GM23338 (cell line): Measurements from ENCODE around the gene PNMA1. TPM values are rescaled to one million over a fixed set of nuclear protein-coding genes. Genes with fewer than 3 reads are reported as not detected.

Experiments
- ATAC-seq: fragments of 200-7000 bp; cut with Tn5 transposase; 3 replicates; pipeline ENCODE4 v1.9.1; 2020
- DNase-seq: peaks from one replicate; pipeline ENCODE4 v3.0.0-alpha.2; 2015; ENCODE audit warnings: low spot score
- H2AFZ ChIP-seq: fragments of 200-600 bp; sonication (generic); 2 replicates; pipeline ENCODE4 v1.8.0; 2016; ENCODE audit warnings: antibody characterized with exemption, mild to moderate bottlenecking, moderate library complexity
- H3F3A ChIP-seq: fragments of 200-600 bp; sonication (generic); replicated peaks from 2 replicates; pipeline ENCODE4 v1.8.0; 2017; ENCODE audit warnings: antibody characterized with exemption, mixed run types, low read depth
- H3K27ac ChIP-seq: fragments of 200-600 bp; sonication (generic); 2 replicates; pipeline ENCODE4 v1.6.1; 2016; ENCODE audit warnings: low read depth
- H3K27me3 ChIP-seq: fragments of 200-600 bp; sonication (generic); 2 replicates; pipeline ENCODE4 v1.8.0; 2016; ENCODE audit warnings: mild to moderate bottlenecking, mixed run types, moderate library complexity; ENCODE audit not compliant: insufficient read depth
- H3K36me3 ChIP-seq: fragments of 200-600 bp; sonication (generic); 2 replicates; pipeline ENCODE4 v1.8.0; 2016; ENCODE audit warnings: mild to moderate bottlenecking; ENCODE audit not compliant: insufficient read depth
- H3K4me1 ChIP-seq: fragments of 200-600 bp; sonication (generic); 2 replicates; pipeline ENCODE4 v1.8.0; 2016; ENCODE audit warnings: mild to moderate bottlenecking, moderate library complexity; ENCODE audit not compliant: insufficient read depth
- H3K4me2 ChIP-seq: fragments of 200-600 bp; sonication (generic); 2 replicates; pipeline ENCODE4 v1.7.1; 2017; ENCODE audit warnings: mixed run types
- H3K4me3 ChIP-seq: fragments of 200-600 bp; sonication (generic); 2 replicates; pipeline ENCODE4 v1.6.1; 2016; ENCODE audit warnings: mixed run types
- H3K79me2 ChIP-seq: fragments of 200-600 bp; sonication (generic); replicated peaks from 2 replicates; pipeline ENCODE4 v1.8.0; 2017; ENCODE audit warnings: mild to moderate bottlenecking; ENCODE audit not compliant: insufficient read depth
- H3K9me2 ChIP-seq: fragments of 200-600 bp; sonication (generic); 2 replicates; pipeline ENCODE4 v1.8.0; 2017; ENCODE audit not compliant: insufficient read depth
- H4K20me1 ChIP-seq: fragments of 200-600 bp; sonication (generic); replicated peaks from 2 replicates; pipeline ENCODE4 v1.8.0; 2017; ENCODE audit warnings: mild to moderate bottlenecking; ENCODE audit not compliant: insufficient read depth
- H3K27ac Mint-ChIP-seq: 2 replicates; pipeline ENCODE4 v1.8.0; 2020; ENCODE audit warnings: inconsistent platforms, mild to moderate bottlenecking, moderate library complexity, mixed read lengths
- H3K27me3 Mint-ChIP-seq: 3 replicates; pipeline ENCODE4 v1.8.0; 2022; ENCODE audit warnings: low read depth, mild to moderate bottlenecking, moderate library complexity, mixed read lengths, inconsistent platforms; ENCODE audit not compliant: insufficient read depth, poor library complexity
- H3K36me3 Mint-ChIP-seq: 3 replicates; pipeline ENCODE4 v1.8.0; 2021; ENCODE audit warnings: low read depth, mild to moderate bottlenecking, inconsistent platforms, moderate library complexity, mixed read lengths
- H3K4me1 Mint-ChIP-seq: 3 replicates; pipeline ENCODE4 v1.8.0; 2020; ENCODE audit warnings: mild to moderate bottlenecking, inconsistent platforms, mixed read lengths
- H3K4me3 Mint-ChIP-seq: 3 replicates; pipeline ENCODE4 v1.8.0; 2021; ENCODE audit warnings: moderate library complexity, mild to moderate bottlenecking, inconsistent platforms, mixed read lengths
- H3K9me3 Mint-ChIP-seq: 3 replicates; pipeline ENCODE4 v1.8.0; 2020; ENCODE audit warnings: moderate library complexity, mild to moderate bottlenecking, inconsistent platforms, mixed read lengths
- CREB1 ChIP-seq: fragments of 250-450 bp; sonication (Bioruptor Pico); IDR thresholded peaks from 2 replicates; pipeline ENCODE4 v1.5.0; 2020; ENCODE audit warnings: low read depth, mild to moderate bottlenecking, moderate library complexity
- ZNF331 ChIP-seq: fragments of 250-450 bp; sonication (Bioruptor Pico); IDR thresholded peaks from 2 replicates; pipeline ENCODE4 v1.5.0; 2020; ENCODE audit warnings: low read depth, mild to moderate bottlenecking, moderate library complexity
- polyA plus RNA-seq: library from polyadenylated mRNA; unstranded; fragments of >200 nt; fragmentation: Nextera tagmentation; extraction: Ambion mirVana; gene quantifications from 2 replicates; pipeline ENCODE4 v1.2.1, GENCODE V29; 2016
- total RNA-seq: library from RNA; depleted of rRNA; stranded (reverse); fragments of >200 nt; shearing (Covaris generic); gene quantifications from 2 replicates; pipeline ENCODE4 v1.2.3, GENCODE V29; 2014
- TF ChIP-seq, protein P1 (sequence below): fragments of 250-450 bp; sonication (Bioruptor Pico); IDR thresholded peaks from 2 replicates; pipeline ENCODE4 v1.5.0; 2020; ENCODE audit warnings: mild to moderate bottlenecking, moderate library complexity
- TF ChIP-seq, protein P2 (sequence below), 2 experiments: fragments of 200-600 bp in 1 of 2; sonication (generic) in 1 of 2; conservative IDR thresholded peaks; 2 replicates each; pipeline versions ENCODE4 v1.5.1 to v1.6.1; 2016 to 2017; ENCODE audit warnings: antibody characterized with exemption in 2 of 2, low read depth in 2 of 2, mild to moderate bottlenecking in 2 of 2, moderate library complexity in 1 of 2

PNMA1 gene
- total and polyA plus RNA-seq, 2 experiments from 2014 or later, result 18.2 to 32.9 TPM

GRCh38 chr14:73720636-73721035, 6.5 kb upstream of the PNMA1 start:
- Histone ChIP-seq H3K4me1 (peaks cover 45% of the 10 kb centered on the region), H3K9me2 (no peaks in the 10 kb centered on the region), H3K27ac (no peak overlapping the region), H3K27me3 (0 out of 2 replicates have a peak, but pooled peaks cover 6% of the 10 kb centered on the region), H4K20me1 (peaks cover 7% of the 10 kb centered on the region; the same call in 1 of the 2 replicates), H3K4me2 (no peak overlapping the region), H2AFZ (no peak overlapping the region), H3K36me3 (no peaks in the 10 kb centered on the region), H3K79me2 (no peaks in the 10 kb centered on the region), H3K4me3 (no peak overlapping the region), H3F3A (peaks cover 15% of the 10 kb centered on the region; the same call in 1 of the 2 replicates)
- no peak for DNase-seq
- H3K4me3 Mint-ChIP-seq, result no peak overlapping the region
- peaks cover 21% of the 10 kb centered on the region for H3K36me3 Mint-ChIP-seq
- H3K9me3 Mint-ChIP-seq, result no peaks in the 10 kb centered on the region
- peaks cover 19% of the 10 kb centered on the region for H3K27me3 Mint-ChIP-seq
- no peak for ATAC-seq
- TF ChIP-seq, protein P1, sequence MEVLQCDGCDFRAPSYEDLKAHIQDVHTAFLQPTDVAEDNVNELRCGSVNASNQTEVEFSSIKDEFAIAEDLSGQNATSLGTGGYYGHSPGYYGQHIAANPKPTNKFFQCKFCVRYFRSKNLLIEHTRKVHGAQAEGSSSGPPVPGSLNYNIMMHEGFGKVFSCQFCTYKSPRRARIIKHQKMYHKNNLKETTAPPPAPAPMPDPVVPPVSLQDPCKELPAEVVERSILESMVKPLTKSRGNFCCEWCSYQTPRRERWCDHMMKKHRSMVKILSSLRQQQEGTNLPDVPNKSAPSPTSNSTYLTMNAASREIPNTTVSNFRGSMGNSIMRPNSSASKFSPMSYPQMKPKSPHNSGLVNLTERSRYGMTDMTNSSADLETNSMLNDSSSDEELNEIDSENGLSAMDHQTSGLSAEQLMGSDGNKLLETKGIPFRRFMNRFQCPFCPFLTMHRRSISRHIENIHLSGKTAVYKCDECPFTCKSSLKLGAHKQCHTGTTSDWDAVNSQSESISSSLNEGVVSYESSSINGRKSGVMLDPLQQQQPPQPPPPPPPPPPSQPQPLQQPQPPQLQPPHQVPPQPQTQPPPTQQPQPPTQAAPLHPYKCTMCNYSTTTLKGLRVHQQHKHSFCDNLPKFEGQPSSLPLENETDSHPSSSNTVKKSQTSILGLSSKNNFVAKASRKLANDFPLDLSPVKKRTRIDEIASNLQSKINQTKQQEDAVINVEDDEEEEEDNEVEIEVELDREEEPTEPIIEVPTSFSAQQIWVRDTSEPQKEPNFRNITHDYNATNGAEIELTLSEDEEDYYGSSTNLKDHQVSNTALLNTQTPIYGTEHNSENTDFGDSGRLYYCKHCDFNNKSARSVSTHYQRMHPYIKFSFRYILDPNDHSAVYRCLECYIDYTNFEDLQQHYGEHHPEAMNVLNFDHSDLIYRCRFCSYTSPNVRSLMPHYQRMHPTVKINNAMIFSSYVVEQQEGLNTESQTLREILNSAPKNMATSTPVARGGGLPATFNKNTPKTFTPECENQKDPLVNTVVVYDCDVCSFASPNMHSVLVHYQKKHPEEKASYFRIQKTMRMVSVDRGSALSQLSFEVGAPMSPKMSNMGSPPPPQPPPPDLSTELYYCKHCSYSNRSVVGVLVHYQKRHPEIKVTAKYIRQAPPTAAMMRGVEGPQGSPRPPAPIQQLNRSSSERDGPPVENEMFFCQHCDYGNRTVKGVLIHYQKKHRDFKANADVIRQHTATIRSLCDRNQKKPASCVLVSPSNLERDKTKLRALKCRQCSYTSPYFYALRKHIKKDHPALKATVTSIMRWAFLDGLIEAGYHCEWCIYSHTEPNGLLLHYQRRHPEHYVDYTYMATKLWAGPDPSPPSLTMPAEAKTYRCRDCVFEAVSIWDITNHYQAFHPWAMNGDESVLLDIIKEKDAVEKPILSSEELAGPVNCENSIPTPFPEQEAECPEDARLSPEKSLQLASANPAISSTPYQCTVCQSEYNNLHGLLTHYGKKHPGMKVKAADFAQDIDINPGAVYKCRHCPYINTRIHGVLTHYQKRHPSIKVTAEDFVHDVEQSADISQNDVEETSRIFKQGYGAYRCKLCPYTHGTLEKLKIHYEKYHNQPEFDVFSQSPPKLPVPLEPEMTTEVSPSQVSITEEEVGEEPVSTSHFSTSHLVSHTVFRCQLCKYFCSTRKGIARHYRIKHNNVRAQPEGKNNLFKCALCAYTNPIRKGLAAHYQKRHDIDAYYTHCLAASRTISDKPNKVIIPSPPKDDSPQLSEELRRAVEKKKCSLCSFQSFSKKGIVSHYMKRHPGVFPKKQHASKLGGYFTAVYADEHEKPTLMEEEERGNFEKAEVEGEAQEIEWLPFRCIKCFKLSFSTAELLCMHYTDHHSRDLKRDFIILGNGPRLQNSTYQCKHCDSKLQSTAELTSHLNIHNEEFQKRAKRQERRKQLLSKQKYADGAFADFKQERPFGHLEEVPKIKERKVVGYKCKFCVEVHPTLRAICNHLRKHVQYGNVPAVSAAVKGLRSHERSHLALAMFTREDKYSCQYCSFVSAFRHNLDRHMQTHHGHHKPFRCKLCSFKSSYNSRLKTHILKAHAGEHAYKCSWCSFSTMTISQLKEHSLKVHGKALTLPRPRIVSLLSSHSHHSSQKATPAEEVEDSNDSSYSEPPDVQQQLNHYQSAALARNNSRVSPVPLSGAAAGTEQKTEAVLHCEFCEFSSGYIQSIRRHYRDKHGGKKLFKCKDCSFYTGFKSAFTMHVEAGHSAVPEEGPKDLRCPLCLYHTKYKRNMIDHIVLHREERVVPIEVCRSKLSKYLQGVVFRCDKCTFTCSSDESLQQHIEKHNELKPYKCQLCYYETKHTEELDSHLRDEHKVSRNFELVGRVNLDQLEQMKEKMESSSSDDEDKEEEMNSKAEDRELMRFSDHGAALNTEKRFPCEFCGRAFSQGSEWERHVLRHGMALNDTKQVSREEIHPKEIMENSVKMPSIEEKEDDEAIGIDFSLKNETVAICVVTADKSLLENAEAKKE (CRISPR knock-in tag), result no peak
- peaks cover 64% of the 10 kb centered on the region for H3K4me1 Mint-ChIP-seq
- no peak overlapping the region for H3K27ac Mint-ChIP-seq

GRCh38 chr14:73719791-73720190, 5.6 kb upstream of the PNMA1 start:
- DNase-seq (no peak), ATAC-seq (no peak)
- Mint-ChIP-seq H3K27me3 (peaks cover 19% of the 10 kb centered on the region), H3K9me3 (no peaks in the 10 kb centered on the region), H3K27ac (0 out of 2 replicates have a peak overlapping the region, but pooled peaks have one; percentile 8), H3K36me3 (peaks cover 21% of the 10 kb centered on the region), H3K4me1 (peaks cover 64% of the 10 kb centered on the region), H3K4me3 (no peak overlapping the region; the same call in 2 of the 3 replicates)
- TF ChIP-seq CREB1 (CRISPR knock-in tag), result no peak
- TF ChIP-seq ZNF331 (CRISPR knock-in tag), result no peak
- TF ChIP-seq, protein P2, sequence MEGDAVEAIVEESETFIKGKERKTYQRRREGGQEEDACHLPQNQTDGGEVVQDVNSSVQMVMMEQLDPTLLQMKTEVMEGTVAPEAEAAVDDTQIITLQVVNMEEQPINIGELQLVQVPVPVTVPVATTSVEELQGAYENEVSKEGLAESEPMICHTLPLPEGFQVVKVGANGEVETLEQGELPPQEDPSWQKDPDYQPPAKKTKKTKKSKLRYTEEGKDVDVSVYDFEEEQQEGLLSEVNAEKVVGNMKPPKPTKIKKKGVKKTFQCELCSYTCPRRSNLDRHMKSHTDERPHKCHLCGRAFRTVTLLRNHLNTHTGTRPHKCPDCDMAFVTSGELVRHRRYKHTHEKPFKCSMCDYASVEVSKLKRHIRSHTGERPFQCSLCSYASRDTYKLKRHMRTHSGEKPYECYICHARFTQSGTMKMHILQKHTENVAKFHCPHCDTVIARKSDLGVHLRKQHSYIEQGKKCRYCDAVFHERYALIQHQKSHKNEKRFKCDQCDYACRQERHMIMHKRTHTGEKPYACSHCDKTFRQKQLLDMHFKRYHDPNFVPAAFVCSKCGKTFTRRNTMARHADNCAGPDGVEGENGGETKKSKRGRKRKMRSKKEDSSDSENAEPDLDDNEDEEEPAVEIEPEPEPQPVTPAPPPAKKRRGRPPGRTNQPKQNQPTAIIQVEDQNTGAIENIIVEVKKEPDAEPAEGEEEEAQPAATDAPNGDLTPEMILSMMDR (conservative IDR thresholded peaks at IDR 0.05; ENCODE audit: low read depth in 2 of 2), result no peak
- Histone ChIP-seq H4K20me1 (peaks cover 7% of the 10 kb centered on the region; the same call in 1 of the 2 replicates), H3K4me3 (peak overlapping the region; percentile 88; the same call in 1 of the 2 replicates), H3K27me3 (peaks cover 9% of the 10 kb centered on the region; the same call in 1 of the 2 replicates), H3K4me1 (peaks cover 46% of the 10 kb centered on the region), H3K36me3 (no peaks in the 10 kb centered on the region), H3K27ac (peak overlapping the region; percentile 80; the same call in 1 of the 2 replicates), H3K4me2 (peak overlapping the region; percentile 97), H2AFZ (no peak overlapping the region), H3K79me2 (no peaks in the 10 kb centered on the region), H3K9me2 (no peaks in the 10 kb centered on the region), H3F3A (peaks cover 15% of the 10 kb centered on the region; the same call in 1 of the 2 replicates)
